VCaP (cell line): Measurements from ENCODE around the gene FAM241A.
"Not testable (repeated sequence)": the region's sequence is repeated elsewhere in the genome, so short reads cannot be mapped to it uniquely, and the experiment has no call there.

ENCODE experiments used
- H3K27ac ChIP-seq: fragments of 450-650 bp; 2 replicates; pipeline ENCODE4 v1.5.1; 2017
- CTCF ChIP-seq: fragments of 450-650 bp; conservative IDR thresholded peaks from 2 replicates; pipeline ENCODE4 v1.5.1; 2017; ENCODE audit warnings: mild to moderate bottlenecking, moderate library complexity

The FAM241A gene

DNA sequence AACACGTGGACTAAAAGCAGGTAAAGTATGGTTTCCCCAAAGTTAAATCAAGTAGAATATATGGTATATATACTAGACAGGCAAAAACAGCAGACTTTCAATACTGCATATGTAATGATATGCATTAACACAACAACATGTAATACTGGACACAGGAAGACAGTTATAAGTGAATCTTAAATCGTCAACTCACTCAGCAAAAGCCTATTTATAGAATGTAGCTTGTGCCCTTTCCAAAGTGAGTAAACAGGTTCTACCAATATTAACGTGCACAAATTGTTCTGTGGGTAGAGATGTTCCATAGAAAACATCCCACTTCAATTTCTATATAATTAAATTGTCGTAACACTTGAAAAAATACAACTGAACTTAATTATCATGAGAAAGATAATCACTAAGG is 30.6 kb downstream of the FAM241A start:
- TF ChIP-seq CTCF: no peak
- no peak overlapping the region for H3K27ac ChIP-seq

DNA sequence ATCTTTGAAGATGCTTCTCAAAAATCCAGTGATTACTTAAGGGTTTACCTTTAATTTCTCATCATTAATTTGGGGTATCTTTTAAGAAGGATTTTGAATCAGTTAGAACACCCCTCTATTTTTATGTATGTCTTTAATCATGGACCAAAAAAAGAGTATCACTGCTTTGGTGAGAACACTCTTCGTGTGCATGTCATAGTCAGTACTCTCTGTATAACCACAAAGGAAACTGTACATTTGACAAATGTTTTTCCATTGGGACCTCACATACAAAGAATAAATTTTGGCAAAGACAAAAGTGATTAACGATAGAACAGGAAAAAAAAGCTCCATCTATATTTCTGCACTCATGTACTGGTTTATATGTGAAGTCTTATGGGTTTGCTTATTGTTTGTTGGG is 31.3 kb downstream of the FAM241A start:
- no peak for TF ChIP-seq CTCF
- no peak overlapping the region for H3K27ac ChIP-seq

GRCh38 chr4:112178741-112179140 is 33.5 kb downstream of the FAM241A start:
- H3K27ac ChIP-seq: not testable (repeated sequence)

DNA sequence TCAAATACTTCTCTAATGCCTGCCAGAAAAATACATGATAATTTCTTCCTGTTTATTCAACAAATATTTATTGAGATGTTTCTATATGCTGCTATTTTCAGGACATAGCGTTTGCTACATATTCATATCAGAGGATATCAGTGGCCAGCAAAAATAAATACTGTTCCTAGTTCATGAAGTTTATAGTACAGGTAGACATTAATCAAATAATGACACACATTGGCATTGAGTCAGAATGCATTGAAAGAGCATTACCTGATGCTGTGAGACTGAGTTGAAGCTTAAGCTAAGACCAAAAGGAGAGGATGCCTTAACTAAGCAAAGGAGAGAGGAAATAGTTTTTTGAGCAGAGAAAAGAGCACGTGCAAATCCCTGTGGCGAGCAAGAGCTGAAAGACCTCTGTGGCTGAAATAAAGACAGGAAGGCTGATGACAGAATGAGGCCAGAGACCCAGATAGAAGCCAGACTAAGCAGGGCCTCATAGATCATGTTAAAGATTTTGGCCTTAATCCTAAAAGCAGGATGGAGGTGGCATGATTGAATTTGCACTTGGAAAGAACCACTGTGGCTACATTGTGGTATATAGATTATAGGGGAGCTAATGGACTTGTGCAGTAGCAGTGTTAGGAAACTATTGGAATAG is 36.2 kb downstream of the FAM241A start:
- TF ChIP-seq CTCF: no peak
- no peak overlapping the region for H3K27ac ChIP-seq

- no peak overlapping the region for H3K27ac ChIP-seq
- no peak for TF ChIP-seq CTCF
These were observed 37.4 kb downstream of the FAM241A start for GRCh38 chr4:112182604-112183003.

DNA sequence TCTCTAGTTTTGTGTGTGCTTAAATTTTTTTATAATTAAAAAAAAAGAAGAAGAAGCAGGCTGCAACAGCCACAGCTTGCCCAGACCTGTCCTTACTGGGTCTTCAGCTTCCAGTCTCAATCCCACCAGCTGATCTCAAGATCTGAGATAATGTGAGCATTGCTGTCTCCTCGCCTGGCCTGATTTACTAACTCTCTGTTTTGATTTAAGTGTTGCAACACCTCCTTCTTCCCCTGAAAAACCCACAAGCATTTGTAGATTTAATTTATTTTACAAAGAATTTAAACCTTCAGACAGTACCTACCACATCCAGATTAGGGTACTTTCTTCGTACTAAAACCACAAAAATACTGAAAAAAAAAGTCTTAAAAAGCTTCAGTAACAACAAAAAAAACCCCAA is 38.0 kb downstream of the FAM241A start:
- no peak overlapping the region for H3K27ac ChIP-seq
- TF ChIP-seq CTCF: no peak

- no peak for TF ChIP-seq CTCF
- H3K27ac ChIP-seq: no peak overlapping the region
These were observed 39.2 kb downstream of the FAM241A start for GRCh38 chr4:112184438-112184837.

- no peak for TF ChIP-seq CTCF
- no peak overlapping the region for H3K27ac ChIP-seq
These were observed 40.1 kb downstream of the FAM241A start for GRCh38 chr4:112185334-112185733.
